ENCODE measurements around the gene SWAP70. TPM values are rescaled to one million over a fixed set of nuclear protein-coding genes. Genes with fewer than 3 reads are reported as not detected.
A peak's percentile ranks its signal among the peaks of the same experiment; 100 is the strongest.

SWAP70 gene
- total RNA-seq, 1 donor from 2014 or later, result 19.1 TPM

- peaks cover 6% of the 10 kb centered on the region for H3K4me1 Mint-ChIP-seq (ENCODE audit: low read depth)
- H3K36me3 Mint-ChIP-seq (ENCODE audit: insufficient read depth), result peaks cover 5% of the 10 kb centered on the region
- no peak for TF ChIP-seq CTCF (IDR thresholded peaks at IDR 0.05; ENCODE audit: unreplicated experiment)
- no peak for DNase-seq (ENCODE audit: low spot score, unreplicated experiment)
- H3K4me3 Mint-ChIP-seq (ENCODE audit: low read depth), result no peak overlapping the region
- no peak overlapping the region for H3K27ac Mint-ChIP-seq
- no peaks in the 10 kb centered on the region for H3K27me3 Mint-ChIP-seq
- no peaks in the 10 kb centered on the region for H3K9me3 Mint-ChIP-seq (ENCODE audit: low read depth)
Observed at GRCh38 chr11:9720290-9720630, 56.4 kb downstream of the SWAP70 start.

GRCh38 chr11:9722023-9722422 lies 58.1 kb downstream of the SWAP70 start:
- Mint-ChIP-seq H3K36me3 (ENCODE audit: insufficient read depth) (peaks cover 2% of the 10 kb centered on the region), H3K4me1 (ENCODE audit: low read depth) (peaks cover 8% of the 10 kb centered on the region), H3K27ac (no peak overlapping the region), H3K27me3 (no peaks in the 10 kb centered on the region), H3K9me3 (ENCODE audit: low read depth) (no peaks in the 10 kb centered on the region), H3K4me3 (ENCODE audit: low read depth) (no peak overlapping the region)
- TF ChIP-seq CTCF (IDR thresholded peaks at IDR 0.05; ENCODE audit: unreplicated experiment), result no peak
- DNase-seq (ENCODE audit: low spot score, unreplicated experiment), result no peak

- DNase-seq (ENCODE audit: low spot score, unreplicated experiment), result no peak
- TF ChIP-seq CTCF (IDR thresholded peaks at IDR 0.05; ENCODE audit: unreplicated experiment), result no peak
- H3K4me1 Mint-ChIP-seq (ENCODE audit: low read depth), result peaks cover 8% of the 10 kb centered on the region
- H3K36me3 Mint-ChIP-seq (ENCODE audit: insufficient read depth), result peaks cover 2% of the 10 kb centered on the region
- H3K27me3 Mint-ChIP-seq, result no peaks in the 10 kb centered on the region
- no peaks in the 10 kb centered on the region for H3K9me3 Mint-ChIP-seq (ENCODE audit: low read depth)
- H3K4me3 Mint-ChIP-seq (ENCODE audit: low read depth), result no peak overlapping the region
- H3K27ac Mint-ChIP-seq, result no peak overlapping the region
Observed at GRCh38 chr11:9722893-9723292, 59.0 kb downstream of the SWAP70 start.

- no peaks in the 10 kb centered on the region for H3K9me3 Mint-ChIP-seq (ENCODE audit: low read depth)
- peak overlapping the region; percentile 50 for H3K27ac Mint-ChIP-seq
- TF ChIP-seq CTCF (IDR thresholded peaks at IDR 0.05; ENCODE audit: unreplicated experiment), result no peak
- H3K4me3 Mint-ChIP-seq (ENCODE audit: low read depth), result no peak overlapping the region
- DNase-seq (ENCODE audit: low spot score, unreplicated experiment), result no peak
- no peaks in the 10 kb centered on the region for H3K27me3 Mint-ChIP-seq
- H3K4me1 Mint-ChIP-seq (ENCODE audit: low read depth), result peaks cover 7% of the 10 kb centered on the region
- H3K36me3 Mint-ChIP-seq (ENCODE audit: insufficient read depth), result peaks cover 3% of the 10 kb centered on the region
Observed at GRCh38 chr11:9726321-9727022, 62.6 kb downstream of the SWAP70 start.

GRCh38 chr11:9728058-9728457 lies 64.2 kb downstream of the SWAP70 start:
- TF ChIP-seq CTCF (IDR thresholded peaks at IDR 0.05; ENCODE audit: unreplicated experiment), result no peak
- Mint-ChIP-seq H3K27me3 (no peaks in the 10 kb centered on the region), H3K27ac (no peak overlapping the region), H3K4me3 (ENCODE audit: low read depth) (no peak overlapping the region), H3K36me3 (ENCODE audit: insufficient read depth) (peaks cover 4% of the 10 kb centered on the region), H3K9me3 (ENCODE audit: low read depth) (no peaks in the 10 kb centered on the region), H3K4me1 (ENCODE audit: low read depth) (peaks cover 8% of the 10 kb centered on the region)
- DNase-seq (ENCODE audit: low spot score, unreplicated experiment), result no peak
